SK-N-SH (cell line): ENCODE measurements around the gene ZNF277. TPM values are rescaled to one million over a fixed set of nuclear protein-coding genes. Genes with fewer than 3 reads are reported as not detected.

Experiments
- CTCF ChIA-PET: fragments of 300-600, 350-600 bp; formaldehyde crosslinking; extraction: SDS; loops from one replicate; lab custom pipeline; 2021; lab: Yijun Ruan, JAX
- POLR2A ChIA-PET: fragments of 350-600 bp; sonication (Branson Sonifier 250); formaldehyde crosslinking; extraction: SDS; loops from one replicate; lab custom pipeline; 2020; ENCODE audit warnings: antibody characterized with exemption, inconsistent platforms; lab: Yijun Ruan, JAX
- DNase-seq: peaks from one replicate; pipeline ENCODE4 v3.0.0; 2012
- H2AFZ ChIP-seq: fragments of 200-600 bp; sonication (generic); 2 replicates; pipeline ENCODE4 v1.8.1; 2016; ENCODE audit warnings: antibody characterized with exemption, mild to moderate bottlenecking, low read depth
- H3F3A ChIP-seq: fragments of 200-600 bp; sonication (generic); replicated peaks from 2 replicates; pipeline ENCODE3; 2016; ENCODE audit warnings: antibody characterized with exemption, mild to moderate bottlenecking; ENCODE audit not compliant: insufficient read depth
- H3K27ac ChIP-seq, 2 experiments: fragments of 200-500 bp in 1 of 2; fragments of 200-600 bp in 1 of 2; sonication (Bioruptor generic) in 1 of 2; sonication (generic), shearing (Covaris generic) in 1 of 2; 2 replicates each; pipeline versions ENCODE4 v1.5.1 to v1.6.1; 2014 to 2016; ENCODE audit warnings: low read depth in 2 of 2, inconsistent platforms in 1 of 2, low read length in 1 of 2, mild to moderate bottlenecking in 1 of 2, mixed read lengths in 1 of 2
- H3K27me3 ChIP-seq: fragments of 200-600 bp; sonication (generic), shearing (Covaris generic); 2 replicates; pipeline ENCODE4 v1.6.1; 2016; ENCODE audit warnings: mixed run types; ENCODE audit not compliant: insufficient read depth
- H3K36me3 ChIP-seq, 2 experiments: fragments of 200-500 bp in 1 of 2; fragments of 200-600 bp in 1 of 2; sonication (Bioruptor generic) in 1 of 2; sonication (generic) in 1 of 2; replicated peaks in 1 of 2; 2 replicates each; pipeline versions ENCODE3 to v1.5.1; 2014 to 2016; ENCODE audit warnings: low read length in 1 of 2, mild to moderate bottlenecking in 1 of 2; ENCODE audit not compliant: insufficient read depth in 2 of 2, control insufficient read depth in 1 of 2
- H3K4me1 ChIP-seq, 2 experiments: fragments of 200-500 bp in 1 of 2; fragments of 200-600 bp in 1 of 2; sonication (Bioruptor generic) in 1 of 2; sonication (generic), shearing (Covaris generic) in 1 of 2; 2 replicates each; pipeline versions ENCODE4 v1.5.1 to v1.6.1; 2014 to 2016; ENCODE audit warnings: low read depth in 1 of 2, low read length in 1 of 2, mixed run types in 1 of 2; ENCODE audit not compliant: insufficient read depth in 2 of 2, control insufficient read depth in 1 of 2
- H3K4me2 ChIP-seq: fragments of 200-600 bp; sonication (generic), shearing (Covaris generic); 2 replicates; pipeline ENCODE4 v1.6.1; 2017; ENCODE audit warnings: mixed run types
- H3K4me3 ChIP-seq, 2 experiments: fragments of 200-500 bp in 1 of 2; fragments of 200-600 bp in 1 of 2; sonication (Bioruptor generic) in 1 of 2; sonication (generic), shearing (Covaris generic) in 1 of 2; 2 replicates each; pipeline versions ENCODE4 v1.5.1 to v1.8.1; 2014 to 2016; ENCODE audit warnings: low read depth in 2 of 2, inconsistent platforms in 1 of 2, low read length in 1 of 2, mild to moderate bottlenecking in 1 of 2, mixed read lengths in 1 of 2, moderate library complexity in 1 of 2
- H3K79me2 ChIP-seq: fragments of 200-600 bp; sonication (generic); 2 replicates; pipeline ENCODE4 v1.8.1; 2017; ENCODE audit warnings: mild to moderate bottlenecking; ENCODE audit not compliant: insufficient read depth
- H3K9ac ChIP-seq: fragments of 200-600 bp; sonication (generic); 2 replicates; pipeline ENCODE4 v1.6.1; 2017; ENCODE audit warnings: mixed run types
- H3K9me2 ChIP-seq: fragments of 200-600 bp; sonication (generic); 2 replicates; pipeline ENCODE4 v1.6.1; 2017; ENCODE audit warnings: mixed run types
- H3K9me3 ChIP-seq: fragments of 200-600 bp; sonication (generic); 2 replicates; pipeline ENCODE4 v1.6.1; 2017; ENCODE audit warnings: mixed run types, mild to moderate bottlenecking, moderate library complexity
- H4K20me1 ChIP-seq: fragments of 200-600 bp; sonication (generic); 2 replicates; pipeline ENCODE4 v1.6.1; 2017; ENCODE audit warnings: mild to moderate bottlenecking, mixed run types; ENCODE audit not compliant: insufficient read depth
- CHD2 ChIP-seq: fragments of 150-350 bp; IDR thresholded peaks from 2 replicates; pipeline ENCODE4 v1.6.1; 2018; ENCODE audit warnings: low read length; ENCODE audit not compliant: partially characterized antibody
- CTCF ChIP-seq: fragments of 200-600 bp; sonication (generic); IDR thresholded peaks from 2 replicates; pipeline ENCODE4 v1.6.1; 2017; ENCODE audit warnings: antibody characterized with exemption, mild to moderate bottlenecking, moderate library complexity
- EZH2phosphoT487 ChIP-seq: fragments of 200-600 bp; sonication (generic); IDR thresholded peaks from 2 replicates; pipeline ENCODE4 v1.6.1; 2017; ENCODE audit warnings: low read depth, mixed run types, mild to moderate bottlenecking, antibody characterized with exemption, moderate library complexity, borderline replicate concordance
- FOXJ3 ChIP-seq: sonication (generic); formaldehyde crosslinking; IDR thresholded peaks from 2 replicates; pipeline ENCODE4 v1.5.1; 2020; ENCODE audit warnings: mild to moderate bottlenecking, missing genetic modification reagents
- FOXM1 ChIP-seq: IDR thresholded peaks from 2 replicates; pipeline ENCODE4 v1.4.0; 2012; ENCODE audit warnings: low read depth, mild to moderate bottlenecking
- GABPA ChIP-seq: IDR thresholded peaks from 2 replicates; pipeline ENCODE4 v1.4.0; 2012; ENCODE audit warnings: low read depth, mild to moderate bottlenecking
- MEF2A ChIP-seq: IDR thresholded peaks from 2 replicates; pipeline ENCODE4 v1.4.0; 2012; ENCODE audit warnings: low read depth, borderline replicate concordance
- NRF1 ChIP-seq: IDR thresholded peaks from 2 replicates; pipeline ENCODE4 v1.6.1; 2012; ENCODE audit warnings: low read depth, mild to moderate bottlenecking, low read length
- POLR2AphosphoS5 ChIP-seq: IDR thresholded peaks from 2 replicates; pipeline ENCODE4 v1.6.1; 2012; ENCODE audit warnings: low read depth, low read length
- RAD21 ChIP-seq: IDR thresholded peaks from 2 replicates; pipeline ENCODE4 v1.6.1; 2012; ENCODE audit warnings: mild to moderate bottlenecking, low read length
- RCOR1 ChIP-seq: fragments of 150-350 bp; IDR thresholded peaks from 2 replicates; pipeline ENCODE4 v1.6.1; 2017; ENCODE audit warnings: antibody characterized with exemption, low read length
- REST ChIP-seq: IDR thresholded peaks from 2 replicates; pipeline ENCODE4 v1.6.1; 2012; ENCODE audit warnings: mild to moderate bottlenecking, low read depth, low read length, moderate library complexity
- RFX5 ChIP-seq: IDR thresholded peaks from 2 replicates; pipeline ENCODE4 v1.6.1; 2012; ENCODE audit warnings: mild to moderate bottlenecking, improper control_type of control experiment, low read length
- RXRA ChIP-seq: IDR thresholded peaks from 2 replicates; pipeline ENCODE4 v1.4.0; 2012; ENCODE audit warnings: low read depth, mild to moderate bottlenecking, borderline replicate concordance
- TAF1 ChIP-seq: IDR thresholded peaks from 2 replicates; pipeline ENCODE4 v1.6.1; 2012; ENCODE audit warnings: low read depth, mild to moderate bottlenecking, low read length, moderate library complexity, borderline replicate concordance
- TCF12 ChIP-seq: IDR thresholded peaks from 2 replicates; pipeline ENCODE4 v1.4.0; 2012
- USF2 ChIP-seq: fragments of 150-350 bp; IDR thresholded peaks from 2 replicates; pipeline ENCODE4 v1.6.1; 2017; ENCODE audit warnings: antibody characterized with exemption, low read length, low read depth, borderline replicate concordance
- WGBS: methylation state at CpG from one replicate; pipeline ENCODE4 v1.1.6; 2017; ENCODE audit warnings: low lambda C conversion rate; 5-methylcytosine and 5-hydroxymethylcytosine counted together
- polyA plus RNA-seq, 3 experiments: library from polyadenylated mRNA; depleted of rRNA; stranded (reverse); fragments of >200 nt; gene quantifications; 2 replicates each; pipeline ENCODE4 v1.2.3, GENCODE V29; 2012
- TF ChIP-seq, protein P1 (sequence below): IDR thresholded peaks from 2 replicates; pipeline ENCODE4 v1.4.0; 2012; ENCODE audit warnings: low read depth, borderline replicate concordance

ZNF277 gene
- polyA plus RNA-seq, 1 of the 3 experiments (the other 2 are of a cell fraction), result 11.5 TPM

GRCh38 chr7:112236597-112236996, 30.1 kb downstream of the ZNF277 start:
- Histone ChIP-seq H3K4me1 (peaks cover 0 to 2% of the 10 kb centered on the region in 2 experiments; a peak in 2 of 4 replicates), H2AFZ (no peak overlapping the region), H3K9me3 (no peaks in the 10 kb centered on the region), H3K79me2 (peaks cover 14% of the 10 kb centered on the region), H3K27ac (no peak overlapping the region), H3F3A (no peaks in the 10 kb centered on the region), H3K4me2 (no peak overlapping the region), H3K4me3 (no peak overlapping the region), H3K9me2 (no peaks in the 10 kb centered on the region), H3K27me3 (no peaks in the 10 kb centered on the region), H3K36me3 (peaks cover 0 to 5% of the 10 kb centered on the region in 2 experiments), H4K20me1 (no peaks in the 10 kb centered on the region), H3K9ac (no peak overlapping the region)
- no peak for DNase-seq
- ChIA-PET POLR2A (no interaction called here), CTCF (interaction anchor here (0.9 kb wide), 1 partner anchor 25 kb away, joined by 3 read pairs; no protein-coding TSS in a partner anchor)
- 87% methylated on average over 2 of the region's 2 CpGs for WGBS
- no peak for TF ChIP-seq CHD2
- TF ChIP-seq REST, result no peak
- TF ChIP-seq RCOR1, result no peak
- TF ChIP-seq CTCF, result no peak
- no peak for TF ChIP-seq TAF1
- no peak for TF ChIP-seq TCF12
- TF ChIP-seq RXRA, result no peak
- no peak for TF ChIP-seq POLR2AphosphoS5
- no peak for TF ChIP-seq NRF1
- TF ChIP-seq GABPA, result no peak
- no peak for TF ChIP-seq RFX5
- TF ChIP-seq FOXM1, result no peak
- no peak for TF ChIP-seq USF2
- TF ChIP-seq, protein P1, sequence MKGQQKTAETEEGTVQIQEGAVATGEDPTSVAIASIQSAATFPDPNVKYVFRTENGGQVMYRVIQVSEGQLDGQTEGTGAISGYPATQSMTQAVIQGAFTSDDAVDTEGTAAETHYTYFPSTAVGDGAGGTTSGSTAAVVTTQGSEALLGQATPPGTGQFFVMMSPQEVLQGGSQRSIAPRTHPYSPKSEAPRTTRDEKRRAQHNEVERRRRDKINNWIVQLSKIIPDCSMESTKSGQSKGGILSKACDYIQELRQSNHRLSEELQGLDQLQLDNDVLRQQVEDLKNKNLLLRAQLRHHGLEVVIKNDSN, result no peak
- TF ChIP-seq FOXJ3, result no peak
- no peak for TF ChIP-seq MEF2A
- no peak for TF ChIP-seq EZH2phosphoT487
- no peak for TF ChIP-seq RAD21
